ENCODE results near the gene PRSS12.

Gene PRSS12

DNA sequence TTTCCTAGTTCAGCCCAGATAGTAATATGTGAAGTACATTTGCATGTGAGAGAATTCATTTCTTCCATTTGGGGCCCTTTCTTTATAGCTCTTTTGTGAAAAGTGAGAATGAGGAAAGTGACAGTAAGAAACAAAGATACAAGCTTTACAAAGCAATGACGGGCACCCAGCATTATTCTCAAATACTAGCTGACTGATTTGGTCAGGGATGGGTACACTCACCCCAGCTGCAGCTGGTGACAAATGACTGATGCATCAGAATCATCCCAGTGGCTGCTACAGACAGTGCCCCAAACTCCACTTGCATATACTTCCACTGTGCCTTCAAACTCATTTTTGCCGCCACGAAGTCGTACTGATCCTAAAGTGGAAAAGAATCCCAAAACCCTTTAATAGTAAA is 14.8 kb downstream of the PRSS12 start:
- H3K36me3 ChIP-seq = peaks cover 4% of the 10 kb centered on the region
- no peak for TF ChIP-seq CTCF (IDR thresholded peaks at IDR 0.05; ENCODE audit: low read depth, low read length)
- H3K4me3 ChIP-seq (ENCODE audit: low read depth, low read length) = no peak overlapping the region
- H3K9me3 ChIP-seq = no peaks in the 10 kb centered on the region
- H3K4me1 ChIP-seq = peaks cover 25% of the 10 kb centered on the region
- H3K27me3 ChIP-seq = no peaks in the 10 kb centered on the region
- peak; percentile 31 for DNase-seq

GRCh38 chr4:118335774-118336173 is 17.0 kb downstream of the PRSS12 start:
- no peak for TF ChIP-seq CTCF (IDR thresholded peaks at IDR 0.05; ENCODE audit: low read depth, low read length)
- Histone ChIP-seq H3K4me1 (peaks cover 35% of the 10 kb centered on the region), H3K4me3 (ENCODE audit: low read depth, low read length) (no peak overlapping the region), H3K9me3 (no peaks in the 10 kb centered on the region), H3K36me3 (peaks cover 9% of the 10 kb centered on the region), H3K27me3 (no peaks in the 10 kb centered on the region)
- DNase-seq = no peak

DNA sequence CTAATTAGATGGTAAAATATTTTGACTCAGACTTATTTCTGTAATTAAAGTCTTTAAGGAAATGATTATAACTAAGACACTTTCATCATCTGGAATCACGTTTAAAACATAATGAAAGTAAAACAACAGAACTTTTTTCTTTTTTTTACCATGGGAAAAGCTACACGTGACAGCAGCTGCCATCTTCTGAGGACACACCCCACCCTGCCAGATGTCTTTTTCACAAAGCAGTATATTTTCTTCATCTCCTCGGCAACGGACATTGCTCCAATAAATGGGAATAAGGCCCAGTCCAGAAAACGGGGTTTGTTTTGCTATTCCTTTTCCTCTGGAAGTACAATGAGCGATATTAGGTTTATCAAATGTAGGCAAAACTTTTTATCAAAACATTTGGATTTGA is 17.5 kb downstream of the PRSS12 start:
- Histone ChIP-seq H3K4me1 (peaks cover 32% of the 10 kb centered on the region), H3K36me3 (peaks cover 9% of the 10 kb centered on the region), H3K9me3 (no peaks in the 10 kb centered on the region), H3K4me3 (ENCODE audit: low read depth, low read length) (no peak overlapping the region), H3K27me3 (no peaks in the 10 kb centered on the region)
- no peak for DNase-seq
- no peak for TF ChIP-seq CTCF (IDR thresholded peaks at IDR 0.05; ENCODE audit: low read depth, low read length)

DNA sequence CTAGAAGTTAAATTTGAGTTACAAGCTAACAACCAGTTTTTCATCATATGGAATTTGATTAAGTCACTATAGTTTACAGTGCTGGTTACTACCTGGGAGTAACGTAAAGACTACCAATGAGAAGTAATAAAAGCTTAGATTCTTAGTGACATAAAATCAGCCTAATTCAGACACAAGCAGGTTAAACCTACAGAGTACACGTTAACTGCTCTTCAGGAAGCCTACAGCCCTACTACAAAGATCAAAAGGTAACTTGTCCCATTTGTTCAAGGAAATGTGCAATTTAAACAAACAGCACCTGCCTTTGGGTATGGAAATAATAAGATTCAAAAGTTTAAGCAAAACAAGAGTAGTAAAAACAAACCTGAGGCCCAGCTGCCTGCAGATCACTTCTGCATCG is 21.5 kb downstream of the PRSS12 start:
- H3K36me3 ChIP-seq = peaks cover 14% of the 10 kb centered on the region
- no peak for TF ChIP-seq CTCF (IDR thresholded peaks at IDR 0.05; ENCODE audit: low read depth, low read length)
- DNase-seq = no peak
- H3K4me3 ChIP-seq (ENCODE audit: low read depth, low read length) = no peak overlapping the region
- H3K9me3 ChIP-seq = no peaks in the 10 kb centered on the region
- peaks cover 27% of the 10 kb centered on the region for H3K4me1 ChIP-seq
- no peaks in the 10 kb centered on the region for H3K27me3 ChIP-seq

- H3K36me3 ChIP-seq = peaks cover 13% of the 10 kb centered on the region
- H3K4me1 ChIP-seq = peaks cover 29% of the 10 kb centered on the region
- no peak for TF ChIP-seq CTCF (IDR thresholded peaks at IDR 0.05; ENCODE audit: low read depth, low read length)
- H3K4me3 ChIP-seq (ENCODE audit: low read depth, low read length) = no peak overlapping the region
- H3K9me3 ChIP-seq = no peaks in the 10 kb centered on the region
- DNase-seq = no peak
- no peaks in the 10 kb centered on the region for H3K27me3 ChIP-seq
Observed at GRCh38 chr4:118329849-118330248, 23.0 kb downstream of the PRSS12 start.

DNA sequence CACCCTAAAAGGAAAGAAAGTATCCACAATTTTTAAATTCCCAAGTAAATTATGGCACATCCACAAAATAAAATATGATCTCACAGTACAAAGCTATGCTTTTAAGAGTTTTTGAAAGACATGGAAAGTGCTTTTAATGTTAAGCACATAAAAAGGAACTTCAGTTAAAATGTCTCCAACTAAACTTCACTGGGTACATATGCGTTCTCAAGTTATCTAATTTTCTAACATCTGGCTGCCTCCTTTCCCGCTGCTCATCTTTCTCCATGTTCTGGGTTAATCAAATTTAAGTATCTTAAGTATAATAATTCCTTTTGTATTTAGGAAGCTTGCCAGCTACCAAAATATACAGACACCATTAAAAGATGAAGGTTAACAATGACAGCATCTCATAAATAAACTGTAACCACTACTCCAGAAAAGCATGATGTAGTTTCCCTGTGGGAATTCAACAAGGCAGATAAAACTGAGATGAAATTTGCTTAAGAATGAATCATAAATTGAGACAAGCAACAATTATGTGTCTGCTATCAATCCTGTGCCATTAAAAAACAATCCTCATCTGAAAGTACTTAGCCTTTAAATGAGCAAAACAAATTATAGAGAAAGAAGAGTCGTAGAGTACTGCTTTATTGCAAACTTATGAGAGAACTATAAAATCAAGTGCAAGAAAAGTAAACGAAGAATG is 25.1 kb downstream of the PRSS12 start:
- Histone ChIP-seq H3K9me3 (no peaks in the 10 kb centered on the region), H3K36me3 (peaks cover 9% of the 10 kb centered on the region), H3K4me3 (ENCODE audit: low read depth, low read length) (no peak overlapping the region), H3K27me3 (no peaks in the 10 kb centered on the region), H3K4me1 (peaks cover 33% of the 10 kb centered on the region)
- DNase-seq = peak; percentile 29
- no peak for TF ChIP-seq CTCF (IDR thresholded peaks at IDR 0.05; ENCODE audit: low read depth, low read length)

Measured in BE2C (cell line).